HG02973 (cell line): ENCODE results near the gene PARD3B.

Source experiments
- ATAC-seq: cut with Tn5 transposase; IDR thresholded peaks from one replicate; pipeline ENCODE4 v1.9.1; 2021; ENCODE audit warnings: moderate library complexity; ENCODE audit not compliant: unreplicated experiment

The PARD3B gene

GRCh38 chr2:205570648-205571047, 1025.4 kb downstream of the PARD3B start:
- no peak for ATAC-seq

GRCh38 chr2:205571360-205571959, 1026.2 kb downstream of the PARD3B start:
- no peak for ATAC-seq

- ATAC-seq, result no peak
Measured at GRCh38 chr2:205574001-205574400, 1028.7 kb downstream of the PARD3B start.

GRCh38 chr2:205579335-205579734, 1034.1 kb downstream of the PARD3B start:
- no peak for ATAC-seq

GRCh38 chr2:205580212-205580987, 1035.1 kb downstream of the PARD3B start:
- ATAC-seq, result no peak

GRCh38 chr2:205582366-205582765, 1037.1 kb downstream of the PARD3B start:
- ATAC-seq, result no peak

GRCh38 chr2:205585449-205586383, 1040.4 kb downstream of the PARD3B start:
- ATAC-seq, result no peak

- ATAC-seq, result no peak
Measured at GRCh38 chr2:205586626-205587025, 1041.4 kb downstream of the PARD3B start.

- no peak for ATAC-seq
Measured at GRCh38 chr2:205589479-205589878, 1044.2 kb downstream of the PARD3B start.

- ATAC-seq, result no peak
Measured at GRCh38 chr2:205590759-205591158, 1045.5 kb downstream of the PARD3B start.

- no peak for ATAC-seq
Measured at GRCh38 chr2:205593891-205594290, 1048.6 kb downstream of the PARD3B start.

- ATAC-seq, result no peak
Measured at GRCh38 chr2:205596581-205596980, 1051.3 kb downstream of the PARD3B start.

- no peak for ATAC-seq
Measured at GRCh38 chr2:205605638-205606304, 1060.5 kb downstream of the PARD3B start.

GRCh38 chr2:205607146-205607545, 1061.9 kb downstream of the PARD3B start:
- ATAC-seq, result no peak

GRCh38 chr2:205609113-205609512, 1063.8 kb downstream of the PARD3B start:
- no peak for ATAC-seq

GRCh38 chr2:205610437-205610836, 1065.2 kb downstream of the PARD3B start:
- ATAC-seq, result no peak

- ATAC-seq, result no peak
Measured at GRCh38 chr2:205612636-205613035, 1067.4 kb downstream of the PARD3B start.

GRCh38 chr2:205613970-205614559, 1068.8 kb downstream of the PARD3B start:
- no peak for ATAC-seq

- ATAC-seq, result no peak
Measured at GRCh38 chr2:205614965-205615364, 1069.7 kb downstream of the PARD3B start.

- no peak for ATAC-seq
Measured at GRCh38 chr2:205617905-205618304, 1072.6 kb downstream of the PARD3B start.

GRCh38 chr2:205619600-205619999, 1074.3 kb downstream of the PARD3B start:
- no peak for ATAC-seq
